ENCODE data around the gene MFSD11. TPM values are rescaled to one million over a fixed set of nuclear protein-coding genes. Genes with fewer than 3 reads are reported as not detected.

The MFSD11 gene
- total and polyA plus RNA-seq, 8 donors = 5.9 to 14.6 (median 10.1) TPM

DNA sequence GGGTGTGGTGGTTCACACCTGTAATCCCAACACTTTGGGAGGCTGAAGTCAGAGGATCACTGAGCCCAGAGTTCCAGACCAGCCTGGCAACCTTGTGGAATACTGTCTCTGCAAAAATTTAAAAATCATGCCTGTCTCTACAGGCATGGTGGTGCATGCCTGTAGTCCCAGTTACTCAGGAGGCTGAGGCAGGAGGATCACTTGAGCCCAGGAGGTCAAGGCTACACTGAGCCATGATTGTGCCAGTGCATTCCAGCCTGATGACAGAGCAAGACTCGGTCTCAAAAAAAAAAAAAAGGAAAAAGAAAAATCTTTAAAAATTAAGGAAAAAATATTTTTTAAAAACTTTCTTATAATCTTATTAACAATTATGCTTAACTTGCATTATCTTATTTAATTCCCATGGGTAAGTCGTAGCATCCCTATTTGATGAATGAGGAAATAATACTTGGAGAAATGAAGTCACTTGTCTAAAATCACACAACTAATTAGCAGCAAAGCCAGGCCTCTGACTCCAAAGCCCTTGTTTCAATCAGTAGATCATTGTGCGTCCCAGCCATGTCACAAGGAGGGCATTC is 13.6 kb downstream of the MFSD11 start:
- peaks cover 0 to 7% (median 6%) of the 10 kb centered on the region in 3 donors for H3K36me3 ChIP-seq
- H3K4me1 ChIP-seq = no peaks in the 10 kb centered on the region
- H3K4me3 ChIP-seq = no peak overlapping the region
- intact Hi-C loops (cut with DNase I) = no loop called here
- no peak overlapping the region for H3K27ac ChIP-seq
- no peak for DNase-seq
- ATAC-seq = no peak
- H3K27me3 ChIP-seq = no peaks in the 10 kb centered on the region
- WGBS, 2 donors = 90 to 94% methylated on average over 3 of the region's 3 CpGs
- H3K9me3 ChIP-seq = no peaks in the 10 kb centered on the region
- no peak for FAIRE-seq
- TF ChIP-seq, protein P1, sequence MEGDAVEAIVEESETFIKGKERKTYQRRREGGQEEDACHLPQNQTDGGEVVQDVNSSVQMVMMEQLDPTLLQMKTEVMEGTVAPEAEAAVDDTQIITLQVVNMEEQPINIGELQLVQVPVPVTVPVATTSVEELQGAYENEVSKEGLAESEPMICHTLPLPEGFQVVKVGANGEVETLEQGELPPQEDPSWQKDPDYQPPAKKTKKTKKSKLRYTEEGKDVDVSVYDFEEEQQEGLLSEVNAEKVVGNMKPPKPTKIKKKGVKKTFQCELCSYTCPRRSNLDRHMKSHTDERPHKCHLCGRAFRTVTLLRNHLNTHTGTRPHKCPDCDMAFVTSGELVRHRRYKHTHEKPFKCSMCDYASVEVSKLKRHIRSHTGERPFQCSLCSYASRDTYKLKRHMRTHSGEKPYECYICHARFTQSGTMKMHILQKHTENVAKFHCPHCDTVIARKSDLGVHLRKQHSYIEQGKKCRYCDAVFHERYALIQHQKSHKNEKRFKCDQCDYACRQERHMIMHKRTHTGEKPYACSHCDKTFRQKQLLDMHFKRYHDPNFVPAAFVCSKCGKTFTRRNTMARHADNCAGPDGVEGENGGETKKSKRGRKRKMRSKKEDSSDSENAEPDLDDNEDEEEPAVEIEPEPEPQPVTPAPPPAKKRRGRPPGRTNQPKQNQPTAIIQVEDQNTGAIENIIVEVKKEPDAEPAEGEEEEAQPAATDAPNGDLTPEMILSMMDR (IDR thresholded peaks at IDR 0.05) = no peak

DNA sequence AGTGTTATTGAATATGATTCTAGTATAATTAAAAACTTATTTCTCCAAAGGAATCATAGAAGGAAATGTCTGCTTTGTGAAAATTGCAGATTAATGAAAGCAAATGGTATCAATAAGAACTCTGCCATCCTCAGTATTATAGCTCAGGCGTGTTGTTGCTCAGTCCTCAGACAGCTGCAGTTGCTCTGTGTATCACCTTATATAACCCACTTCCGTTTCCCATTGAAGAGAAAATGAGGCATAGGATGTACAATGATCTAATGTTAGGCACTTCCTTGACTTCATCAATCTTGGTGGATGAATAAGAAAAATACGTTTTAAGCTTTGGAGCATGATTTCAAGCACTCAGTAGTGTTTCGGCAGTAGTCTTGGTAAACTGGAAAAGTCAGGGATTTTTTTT is 14.1 kb downstream of the MFSD11 start:
- Histone ChIP-seq H3K4me3 (no peak overlapping the region), H3K27me3 (no peaks in the 10 kb centered on the region), H3K27ac (no peak overlapping the region), H3K9me3 (no peaks in the 10 kb centered on the region), H3K36me3 (peaks cover 0 to 7% (median 6%) of the 10 kb centered on the region in 3 donors), H3K4me1 (no peaks in the 10 kb centered on the region)
- DNase-seq = no peak
- intact Hi-C loops (cut with DNase I) = no loop called here
- 88 to 91% methylated on average over 4 of the region's 4 CpGs for WGBS, 2 donors
- no peak for ATAC-seq
- TF ChIP-seq, protein P1 (IDR thresholded peaks at IDR 0.05) = no peak
- FAIRE-seq = no peak

DNA sequence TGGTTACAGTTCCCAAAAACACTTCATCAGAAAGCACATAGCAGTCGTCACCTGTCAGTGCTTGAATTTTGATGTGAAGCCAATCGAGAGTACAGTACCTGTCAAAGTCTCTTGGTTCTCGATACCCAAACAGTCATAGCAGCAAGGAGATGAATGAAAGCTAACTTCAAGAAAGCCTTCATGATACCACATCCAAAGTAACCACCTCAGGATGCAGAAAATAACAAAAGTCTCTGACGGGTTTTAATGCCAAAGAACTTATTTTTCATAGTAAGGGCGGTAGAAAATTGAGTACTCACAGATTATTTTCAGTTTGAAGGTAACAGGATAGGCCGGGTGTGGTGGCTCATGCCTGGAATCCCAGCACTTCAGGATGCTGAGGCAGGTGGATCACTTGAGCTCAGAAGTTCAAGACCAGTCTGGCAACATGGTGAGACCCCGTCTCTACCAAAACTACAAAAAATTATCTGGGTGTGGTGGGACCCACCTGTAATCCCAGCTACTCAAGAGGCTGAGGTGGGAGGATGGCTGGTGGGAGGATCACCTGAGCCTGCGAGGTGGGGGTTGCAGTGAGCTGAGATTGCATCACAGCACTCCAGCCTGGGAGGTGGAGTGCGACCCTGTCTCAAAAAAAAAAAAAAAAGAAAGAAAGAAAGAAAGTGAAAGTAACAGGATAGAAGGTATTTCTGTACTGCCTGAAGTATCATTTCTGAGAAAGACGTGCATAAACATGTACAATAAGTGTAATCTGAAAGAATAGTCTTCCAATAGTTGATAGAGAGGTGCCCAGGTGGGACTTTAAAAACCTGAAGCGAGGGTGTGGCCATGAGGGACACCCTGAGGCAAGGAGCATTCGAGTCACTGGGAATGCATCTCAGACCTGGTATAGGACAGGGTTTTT is 15.4 kb downstream of the MFSD11 start:
- no peak for DNase-seq
- FAIRE-seq = no peak
- no peaks in the 10 kb centered on the region for H3K27me3 ChIP-seq
- no peak overlapping the region for H3K4me3 ChIP-seq
- no peaks in the 10 kb centered on the region for H3K4me1 ChIP-seq
- peaks cover 0 to 7% (median 6%) of the 10 kb centered on the region in 3 donors for H3K36me3 ChIP-seq
- no peak for ATAC-seq
- intact Hi-C loops (cut with DNase I) = no loop called here
- H3K9me3 ChIP-seq = no peaks in the 10 kb centered on the region
- TF ChIP-seq, protein P1 (IDR thresholded peaks at IDR 0.05) = no peak
- H3K27ac ChIP-seq = no peak overlapping the region
- WGBS, 2 donors = 91 to 94% methylated on average over 12 of the region's 12 CpGs

DNA sequence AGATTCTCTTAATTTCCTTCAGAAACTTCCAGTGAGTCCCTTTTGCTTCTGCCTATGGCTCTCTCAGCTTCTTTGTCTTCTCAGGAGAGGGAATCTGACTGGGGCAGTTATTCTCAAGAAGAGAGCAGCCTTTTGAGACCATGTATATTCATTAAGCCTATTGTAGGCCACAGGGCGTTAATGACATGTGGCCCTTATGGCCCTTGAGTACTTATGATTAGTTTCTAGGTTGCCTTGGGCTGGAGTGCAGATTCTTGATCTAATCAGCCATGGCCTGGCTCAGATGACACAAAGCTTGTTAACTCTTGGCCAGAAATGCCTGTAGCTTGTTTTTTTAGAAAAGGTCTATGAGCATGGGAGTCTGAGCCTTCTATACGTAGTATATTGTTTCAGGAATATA is 17.4 kb downstream of the MFSD11 start:
- TF ChIP-seq, protein P1 (IDR thresholded peaks at IDR 0.05) = no peak
- Histone ChIP-seq H3K9me3 (no peaks in the 10 kb centered on the region), H3K27ac (no peak overlapping the region), H3K27me3 (no peaks in the 10 kb centered on the region), H3K4me1 (no peaks in the 10 kb centered on the region), H3K4me3 (no peak overlapping the region), H3K36me3 (peaks cover 0 to 7% (median 0%) of the 10 kb centered on the region in 3 donors)
- no peak for DNase-seq
- no peak for ATAC-seq
- intact Hi-C loops (cut with DNase I) = no loop called here
- no peak for FAIRE-seq
- WGBS, 2 donors = 93 to 99% methylated on average over 2 of the region's 2 CpGs

DNA sequence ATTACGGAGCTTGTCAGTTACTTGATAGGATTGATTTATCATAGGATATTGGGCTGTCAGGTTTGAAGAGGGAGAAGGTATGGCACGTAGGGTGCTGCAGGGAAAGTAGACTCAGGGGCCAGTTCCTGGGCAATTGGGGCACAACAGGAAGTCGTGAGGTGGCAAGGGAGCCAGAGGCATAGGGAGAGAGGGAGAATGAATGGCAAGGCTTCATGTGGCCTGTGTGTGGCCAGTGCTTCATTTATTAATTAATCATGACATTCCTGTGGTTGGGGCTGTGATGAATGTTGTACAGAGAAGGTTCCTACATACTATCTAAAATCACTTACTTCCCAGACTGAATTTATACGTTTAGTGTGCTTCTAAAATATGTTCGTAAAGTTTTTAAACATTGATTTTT is 19.3 kb downstream of the MFSD11 start:
- no peak overlapping the region for H3K4me3 ChIP-seq
- FAIRE-seq (no peak), ATAC-seq (no peak), DNase-seq (no peak)
- H3K27ac ChIP-seq = no peak overlapping the region
- no peaks in the 10 kb centered on the region for H3K9me3 ChIP-seq
- TF ChIP-seq, protein P1 (IDR thresholded peaks at IDR 0.05) = no peak
- peaks cover 0 to 7% (median 0%) of the 10 kb centered on the region in 3 donors for H3K36me3 ChIP-seq
- intact Hi-C loops (cut with DNase I) = no loop called here
- H3K27me3 ChIP-seq = no peaks in the 10 kb centered on the region
- no peaks in the 10 kb centered on the region for H3K4me1 ChIP-seq
- 95 to 98% methylated on average over 5 of the region's 5 CpGs for WGBS, 2 donors

Measured in pancreas (tissue), 10 donors.